Suprapubic skin (tissue), 3 donors: Measurements from ENCODE around the gene CDH5.

Experiments
- POLR2A ChIP-seq, 2 donors: fragments of 450-650 bp; IDR thresholded peaks; one replicate each; pipeline ENCODE4 v1.6.1; 2017; ENCODE audit warnings: antibody characterized with exemption in 2 of 2, mild to moderate bottlenecking in 2 of 2, moderate library complexity in 2 of 2
- TF ChIP-seq, protein P1 (sequence below), 2 donors: fragments of 200-600 bp in 1 of 2; fragments of 450-650 bp in 1 of 2; sonication (generic) in 1 of 2; IDR thresholded peaks; one replicate each; pipeline ENCODE4 v1.5.1; 2016 to 2019; ENCODE audit warnings: antibody characterized with exemption in 2 of 2, mild to moderate bottlenecking in 1 of 2, moderate library complexity in 1 of 2

DNA sequence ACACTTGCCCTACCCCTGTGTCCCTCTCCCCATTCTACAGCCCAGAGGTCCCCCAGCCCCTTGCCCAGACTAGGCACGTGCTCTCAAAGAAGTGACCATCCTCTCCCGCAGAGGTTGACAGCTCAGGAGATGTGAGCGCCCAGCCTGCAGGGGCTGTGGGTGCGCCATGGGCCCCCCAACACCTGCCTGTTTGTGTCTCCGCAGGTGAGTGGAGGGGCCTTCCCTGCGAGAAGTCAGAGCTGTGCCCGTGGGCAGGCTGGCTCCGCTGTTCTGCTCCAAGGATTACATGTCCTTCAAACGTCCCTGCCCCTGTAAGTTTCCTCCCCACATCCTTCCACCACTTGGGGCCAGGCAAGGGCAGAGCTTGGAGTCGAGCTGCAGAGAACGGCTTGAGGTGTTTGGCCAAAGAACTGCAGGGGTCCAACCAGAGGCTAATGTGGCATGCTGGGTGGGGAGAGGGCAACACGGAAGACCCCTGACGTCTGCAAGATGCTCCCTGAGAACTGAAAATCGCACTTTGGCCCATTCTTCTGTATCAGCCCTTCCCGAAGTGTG lies 71.0 kb downstream of the CDH5 start:
- TF ChIP-seq, protein P1, sequence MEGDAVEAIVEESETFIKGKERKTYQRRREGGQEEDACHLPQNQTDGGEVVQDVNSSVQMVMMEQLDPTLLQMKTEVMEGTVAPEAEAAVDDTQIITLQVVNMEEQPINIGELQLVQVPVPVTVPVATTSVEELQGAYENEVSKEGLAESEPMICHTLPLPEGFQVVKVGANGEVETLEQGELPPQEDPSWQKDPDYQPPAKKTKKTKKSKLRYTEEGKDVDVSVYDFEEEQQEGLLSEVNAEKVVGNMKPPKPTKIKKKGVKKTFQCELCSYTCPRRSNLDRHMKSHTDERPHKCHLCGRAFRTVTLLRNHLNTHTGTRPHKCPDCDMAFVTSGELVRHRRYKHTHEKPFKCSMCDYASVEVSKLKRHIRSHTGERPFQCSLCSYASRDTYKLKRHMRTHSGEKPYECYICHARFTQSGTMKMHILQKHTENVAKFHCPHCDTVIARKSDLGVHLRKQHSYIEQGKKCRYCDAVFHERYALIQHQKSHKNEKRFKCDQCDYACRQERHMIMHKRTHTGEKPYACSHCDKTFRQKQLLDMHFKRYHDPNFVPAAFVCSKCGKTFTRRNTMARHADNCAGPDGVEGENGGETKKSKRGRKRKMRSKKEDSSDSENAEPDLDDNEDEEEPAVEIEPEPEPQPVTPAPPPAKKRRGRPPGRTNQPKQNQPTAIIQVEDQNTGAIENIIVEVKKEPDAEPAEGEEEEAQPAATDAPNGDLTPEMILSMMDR (IDR thresholded peaks at IDR 0.05) = no peak
- TF ChIP-seq POLR2A (IDR thresholded peaks at IDR 0.05) = no peak
